ENCODE measurements around the gene PKMYT1.
A peak's percentile ranks its signal among the peaks of the same experiment; 100 is the strongest.

The PKMYT1 gene

DNA sequence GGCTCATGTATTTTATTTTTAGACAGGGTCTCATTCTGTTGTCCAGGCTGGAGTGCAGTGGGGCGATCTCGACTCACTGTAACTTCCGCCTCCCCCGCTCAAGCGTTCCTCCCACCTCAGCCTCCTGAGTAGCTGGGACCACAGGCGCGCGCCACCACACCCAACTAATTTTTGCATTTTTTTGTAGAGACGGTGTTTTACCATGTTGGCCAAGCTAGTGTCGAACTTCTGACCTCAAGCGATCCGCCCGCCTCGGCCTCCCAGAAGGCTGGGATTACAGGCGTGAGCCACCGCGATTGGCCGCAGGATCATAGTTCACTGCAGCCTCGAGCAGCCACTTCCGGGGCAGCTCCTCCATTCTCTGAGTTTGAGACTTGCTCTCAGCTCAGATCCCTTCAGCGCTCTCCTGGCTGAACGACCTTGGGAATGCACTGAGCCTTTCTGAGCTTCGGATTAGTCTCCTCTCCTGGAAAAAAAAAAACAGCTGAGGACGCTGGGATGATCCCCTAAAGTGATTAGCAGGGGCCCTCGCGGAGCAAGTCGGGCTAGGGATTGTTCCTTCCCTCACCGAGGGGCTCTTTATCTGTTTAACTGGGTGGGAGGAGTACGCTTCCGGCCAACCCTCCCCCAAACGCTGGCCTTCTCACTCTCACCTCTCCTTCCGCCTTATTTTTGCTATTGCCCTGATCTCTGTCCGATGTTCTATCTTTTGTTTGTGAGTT lies 1.1 kb upstream of the PKMYT1 start:
- TF ChIP-seq, protein P1, sequence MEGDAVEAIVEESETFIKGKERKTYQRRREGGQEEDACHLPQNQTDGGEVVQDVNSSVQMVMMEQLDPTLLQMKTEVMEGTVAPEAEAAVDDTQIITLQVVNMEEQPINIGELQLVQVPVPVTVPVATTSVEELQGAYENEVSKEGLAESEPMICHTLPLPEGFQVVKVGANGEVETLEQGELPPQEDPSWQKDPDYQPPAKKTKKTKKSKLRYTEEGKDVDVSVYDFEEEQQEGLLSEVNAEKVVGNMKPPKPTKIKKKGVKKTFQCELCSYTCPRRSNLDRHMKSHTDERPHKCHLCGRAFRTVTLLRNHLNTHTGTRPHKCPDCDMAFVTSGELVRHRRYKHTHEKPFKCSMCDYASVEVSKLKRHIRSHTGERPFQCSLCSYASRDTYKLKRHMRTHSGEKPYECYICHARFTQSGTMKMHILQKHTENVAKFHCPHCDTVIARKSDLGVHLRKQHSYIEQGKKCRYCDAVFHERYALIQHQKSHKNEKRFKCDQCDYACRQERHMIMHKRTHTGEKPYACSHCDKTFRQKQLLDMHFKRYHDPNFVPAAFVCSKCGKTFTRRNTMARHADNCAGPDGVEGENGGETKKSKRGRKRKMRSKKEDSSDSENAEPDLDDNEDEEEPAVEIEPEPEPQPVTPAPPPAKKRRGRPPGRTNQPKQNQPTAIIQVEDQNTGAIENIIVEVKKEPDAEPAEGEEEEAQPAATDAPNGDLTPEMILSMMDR (conservative IDR thresholded peaks at IDR 0.05; ENCODE audit: low read depth, low read length): no peak
- Histone ChIP-seq H3K27ac (no peak overlapping the region), H3K79me2 (ENCODE audit: insufficient read depth, low read depth) (peaks cover 32% of the 10 kb centered on the region; the same call in 1 of the 2 replicates), H4K20me1 (ENCODE audit: insufficient read depth) (no peaks in the 10 kb centered on the region), H3K4me3 (IDR thresholded peaks at IDR 0.05; ENCODE audit: insufficient read depth, low read depth, low read length) (no peak overlapping the region), H3K9ac (peak overlapping the region; percentile 87; the same call in 1 of the 2 replicates), H3K4me1 (ENCODE audit: low read depth, poor library complexity, severe bottlenecking) (peaks cover 38% of the 10 kb centered on the region), H3K4me2 (peak overlapping the region; percentile 75), H2AFZ (ENCODE audit: low read depth) (no peak overlapping the region; the same call in 1 of the 2 replicates), H3K27me3 (ENCODE audit: insufficient read depth, low read depth) (peaks cover 27% of the 10 kb centered on the region), H3K36me3 (ENCODE audit: insufficient read depth) (no peaks in the 10 kb centered on the region)

GRCh38 chr16:2979669-2980226 lies 498 bp downstream of the PKMYT1 start:
- H2AFZ ChIP-seq (ENCODE audit: low read depth): peak overlapping the region; percentile 64
- H3K4me3 ChIP-seq (IDR thresholded peaks at IDR 0.05; ENCODE audit: insufficient read depth, low read depth, low read length): peak overlapping the region; percentile 16
- peaks cover 11% of the 10 kb centered on the region for H3K27me3 ChIP-seq (ENCODE audit: insufficient read depth, low read depth)
- H3K27ac ChIP-seq: peak overlapping the region; percentile 38
- H3K4me2 ChIP-seq: peak overlapping the region; percentile 75
- TF ChIP-seq, protein P1 (conservative IDR thresholded peaks at IDR 0.05; ENCODE audit: low read depth, low read length): no peak
- H3K79me2 ChIP-seq (ENCODE audit: insufficient read depth, low read depth): peaks cover 32% of the 10 kb centered on the region; the same call in 1 of the 2 replicates
- H4K20me1 ChIP-seq (ENCODE audit: insufficient read depth): no peaks in the 10 kb centered on the region
- H3K36me3 ChIP-seq (ENCODE audit: insufficient read depth): no peaks in the 10 kb centered on the region
- peaks cover 36% of the 10 kb centered on the region for H3K4me1 ChIP-seq (ENCODE audit: low read depth, poor library complexity, severe bottlenecking)
- H3K9ac ChIP-seq: peak overlapping the region; percentile 87

GRCh38 chr16:2977440-2977839 lies 2.8 kb downstream of the PKMYT1 start:
- Histone ChIP-seq H3K79me2 (ENCODE audit: insufficient read depth, low read depth) (peaks cover 32% of the 10 kb centered on the region; the same call in 1 of the 2 replicates), H3K27me3 (ENCODE audit: insufficient read depth, low read depth) (no peaks in the 10 kb centered on the region), H3K27ac (no peak overlapping the region), H3K4me1 (ENCODE audit: low read depth, poor library complexity, severe bottlenecking) (peaks cover 17% of the 10 kb centered on the region), H3K9ac (no peak overlapping the region), H3K4me3 (IDR thresholded peaks at IDR 0.05; ENCODE audit: insufficient read depth, low read depth, low read length) (no peak overlapping the region), H2AFZ (ENCODE audit: low read depth) (no peak overlapping the region), H4K20me1 (ENCODE audit: insufficient read depth) (no peaks in the 10 kb centered on the region), H3K4me2 (no peak overlapping the region), H3K36me3 (ENCODE audit: insufficient read depth) (no peaks in the 10 kb centered on the region)
- TF ChIP-seq, protein P1 (conservative IDR thresholded peaks at IDR 0.05; ENCODE audit: low read depth, low read length): no peak

- no peaks in the 10 kb centered on the region for H3K36me3 ChIP-seq (ENCODE audit: insufficient read depth)
- no peak overlapping the region for H3K4me2 ChIP-seq
These were observed 3.6 kb downstream of the PKMYT1 start for GRCh38 chr16:2976673-2977072.

More at GRCh38 chr16:2976673-2977072, 3.6 kb downstream of the PKMYT1 start:
- H3K4me1 ChIP-seq (ENCODE audit: low read depth, poor library complexity, severe bottlenecking): peaks cover 17% of the 10 kb centered on the region
- no peak overlapping the region for H3K9ac ChIP-seq
- H2AFZ ChIP-seq (ENCODE audit: low read depth): no peak overlapping the region
- no peaks in the 10 kb centered on the region for H4K20me1 ChIP-seq (ENCODE audit: insufficient read depth)
- no peaks in the 10 kb centered on the region for H3K27me3 ChIP-seq (ENCODE audit: insufficient read depth, low read depth)
- peaks cover 32% of the 10 kb centered on the region; the same call in 1 of the 2 replicates for H3K79me2 ChIP-seq (ENCODE audit: insufficient read depth, low read depth)
- H3K4me3 ChIP-seq (IDR thresholded peaks at IDR 0.05; ENCODE audit: insufficient read depth, low read depth, low read length): no peak overlapping the region
- H3K27ac ChIP-seq: no peak overlapping the region
- TF ChIP-seq, protein P1 (conservative IDR thresholded peaks at IDR 0.05; ENCODE audit: low read depth, low read length): no peak
